GM10266 (cell line): ENCODE measurements around the gene SASH3.
A peak's percentile ranks its signal among the peaks of the same experiment; 100 is the strongest.

Experiments used
- DNase-seq: peaks from one replicate; pipeline ENCODE4 v3.0.0; 2012; ENCODE audit errors: extremely low spot score
- TF ChIP-seq, protein P1 (sequence below): IDR thresholded peaks from 2 replicates; pipeline ENCODE4 v1.5.1; 2012; ENCODE audit warnings: mild to moderate bottlenecking, low read depth; ENCODE audit not compliant: control insufficient read depth, insufficient read depth; ENCODE audit errors: missing control alignments

The SASH3 gene

DNA sequence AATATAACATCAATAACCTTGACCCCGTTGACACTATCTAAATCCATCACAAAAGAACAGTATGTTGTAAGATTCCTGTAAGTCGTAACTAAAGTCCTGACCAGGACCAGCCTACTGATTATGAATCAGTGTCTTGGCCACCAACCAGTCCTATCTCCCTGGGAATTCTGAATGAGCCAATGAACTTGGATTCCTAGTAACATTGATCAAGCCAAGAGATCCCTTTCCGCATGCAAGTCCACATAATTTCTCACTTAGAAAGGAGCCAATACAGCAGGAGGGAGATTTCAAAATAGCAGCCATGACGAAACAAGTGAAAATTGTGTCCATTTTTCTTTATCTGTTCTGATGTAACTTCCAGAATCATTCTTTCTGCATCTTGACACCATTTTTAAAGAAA, 31.4 kb upstream of the SASH3 start:
- TF ChIP-seq, protein P1, sequence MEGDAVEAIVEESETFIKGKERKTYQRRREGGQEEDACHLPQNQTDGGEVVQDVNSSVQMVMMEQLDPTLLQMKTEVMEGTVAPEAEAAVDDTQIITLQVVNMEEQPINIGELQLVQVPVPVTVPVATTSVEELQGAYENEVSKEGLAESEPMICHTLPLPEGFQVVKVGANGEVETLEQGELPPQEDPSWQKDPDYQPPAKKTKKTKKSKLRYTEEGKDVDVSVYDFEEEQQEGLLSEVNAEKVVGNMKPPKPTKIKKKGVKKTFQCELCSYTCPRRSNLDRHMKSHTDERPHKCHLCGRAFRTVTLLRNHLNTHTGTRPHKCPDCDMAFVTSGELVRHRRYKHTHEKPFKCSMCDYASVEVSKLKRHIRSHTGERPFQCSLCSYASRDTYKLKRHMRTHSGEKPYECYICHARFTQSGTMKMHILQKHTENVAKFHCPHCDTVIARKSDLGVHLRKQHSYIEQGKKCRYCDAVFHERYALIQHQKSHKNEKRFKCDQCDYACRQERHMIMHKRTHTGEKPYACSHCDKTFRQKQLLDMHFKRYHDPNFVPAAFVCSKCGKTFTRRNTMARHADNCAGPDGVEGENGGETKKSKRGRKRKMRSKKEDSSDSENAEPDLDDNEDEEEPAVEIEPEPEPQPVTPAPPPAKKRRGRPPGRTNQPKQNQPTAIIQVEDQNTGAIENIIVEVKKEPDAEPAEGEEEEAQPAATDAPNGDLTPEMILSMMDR = no peak
- DNase-seq = no peak

DNA sequence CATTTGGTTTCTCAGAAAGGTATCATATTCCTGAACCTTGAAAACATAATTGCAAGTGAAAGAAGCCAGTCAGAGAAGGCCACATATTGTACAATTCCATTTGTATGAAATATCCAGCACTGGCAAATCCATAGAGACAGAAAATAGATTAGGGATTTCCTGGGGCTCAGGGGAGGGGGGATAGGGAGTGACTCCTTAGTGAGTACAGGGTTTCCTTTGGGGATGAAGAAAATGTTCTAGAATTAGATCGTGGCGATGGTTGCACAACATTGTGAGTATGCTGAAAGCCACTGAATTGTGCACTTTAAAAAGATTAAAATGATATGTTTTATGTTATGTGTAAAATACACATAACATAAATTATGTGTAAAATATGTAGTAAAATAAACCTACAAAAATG, 30.7 kb upstream of the SASH3 start:
- TF ChIP-seq, protein P1 = no peak
- no peak for DNase-seq

DNA sequence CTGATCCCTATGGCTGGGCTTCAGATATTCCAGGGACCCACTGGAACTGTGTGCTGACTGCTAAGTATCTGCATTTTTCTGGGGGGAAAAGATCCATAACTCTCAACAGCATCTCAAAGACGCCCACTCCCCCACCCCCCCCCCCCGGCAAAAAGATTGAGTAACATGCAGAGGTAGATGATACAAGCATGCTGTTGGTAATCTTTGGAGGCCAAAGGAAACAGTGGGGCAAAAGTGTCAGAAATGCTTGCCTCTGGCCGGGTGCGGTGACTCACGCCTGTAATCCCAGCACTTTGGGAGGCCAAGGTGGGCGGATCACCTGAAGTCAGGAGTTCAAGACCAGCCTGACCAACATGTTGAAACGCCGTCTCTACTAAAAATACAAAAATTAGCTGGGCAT, 28.8 kb upstream of the SASH3 start:
- TF ChIP-seq, protein P1 = no peak
- no peak for DNase-seq

DNA sequence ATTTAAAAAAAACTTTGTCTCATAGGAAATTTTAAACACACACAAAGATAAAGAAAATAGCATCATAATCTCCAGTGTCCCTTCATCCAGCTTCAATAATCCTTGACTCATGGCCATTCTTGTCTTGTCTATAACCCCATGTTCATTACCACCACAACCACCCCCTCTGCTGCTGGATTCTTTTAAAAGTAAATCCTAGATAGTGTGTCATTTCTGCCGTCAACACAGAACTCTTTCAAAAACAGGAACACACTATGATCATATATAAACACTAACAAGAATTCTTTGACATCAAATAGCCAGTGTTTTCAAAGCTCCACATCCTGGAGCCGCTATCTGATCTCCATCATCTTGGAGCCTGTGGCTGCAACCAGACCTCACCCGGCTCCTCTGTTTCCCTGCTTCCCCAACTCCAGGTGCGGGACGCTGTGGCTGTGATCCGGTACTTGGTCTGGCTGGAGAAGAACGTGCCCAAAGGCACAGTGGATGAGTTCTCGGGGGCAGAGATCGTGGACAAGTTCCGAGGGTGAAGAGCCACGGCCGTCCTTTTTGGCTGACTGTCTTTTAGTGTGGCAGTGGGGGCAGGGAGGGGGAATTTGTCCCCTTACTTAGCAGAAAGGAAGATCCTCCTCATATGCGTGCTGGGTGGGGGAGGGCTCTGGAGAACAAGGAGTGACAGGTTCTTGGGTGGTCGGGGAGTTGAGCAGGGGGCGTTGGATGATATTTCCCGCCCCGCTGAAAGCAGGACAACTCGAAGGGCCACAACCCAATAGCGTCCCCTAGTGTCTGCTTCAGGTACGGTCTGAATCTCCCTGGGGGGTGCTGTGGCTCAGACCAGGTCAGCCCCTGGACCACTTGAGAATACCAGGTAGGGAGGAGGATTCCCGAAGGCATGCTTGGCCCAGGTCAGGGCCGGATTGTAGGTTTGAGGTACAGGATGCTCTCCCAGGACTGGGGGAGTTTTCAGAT, 25.4 kb upstream of the SASH3 start:
- TF ChIP-seq, protein P1 = peak; percentile 44
- no peak for DNase-seq

DNA sequence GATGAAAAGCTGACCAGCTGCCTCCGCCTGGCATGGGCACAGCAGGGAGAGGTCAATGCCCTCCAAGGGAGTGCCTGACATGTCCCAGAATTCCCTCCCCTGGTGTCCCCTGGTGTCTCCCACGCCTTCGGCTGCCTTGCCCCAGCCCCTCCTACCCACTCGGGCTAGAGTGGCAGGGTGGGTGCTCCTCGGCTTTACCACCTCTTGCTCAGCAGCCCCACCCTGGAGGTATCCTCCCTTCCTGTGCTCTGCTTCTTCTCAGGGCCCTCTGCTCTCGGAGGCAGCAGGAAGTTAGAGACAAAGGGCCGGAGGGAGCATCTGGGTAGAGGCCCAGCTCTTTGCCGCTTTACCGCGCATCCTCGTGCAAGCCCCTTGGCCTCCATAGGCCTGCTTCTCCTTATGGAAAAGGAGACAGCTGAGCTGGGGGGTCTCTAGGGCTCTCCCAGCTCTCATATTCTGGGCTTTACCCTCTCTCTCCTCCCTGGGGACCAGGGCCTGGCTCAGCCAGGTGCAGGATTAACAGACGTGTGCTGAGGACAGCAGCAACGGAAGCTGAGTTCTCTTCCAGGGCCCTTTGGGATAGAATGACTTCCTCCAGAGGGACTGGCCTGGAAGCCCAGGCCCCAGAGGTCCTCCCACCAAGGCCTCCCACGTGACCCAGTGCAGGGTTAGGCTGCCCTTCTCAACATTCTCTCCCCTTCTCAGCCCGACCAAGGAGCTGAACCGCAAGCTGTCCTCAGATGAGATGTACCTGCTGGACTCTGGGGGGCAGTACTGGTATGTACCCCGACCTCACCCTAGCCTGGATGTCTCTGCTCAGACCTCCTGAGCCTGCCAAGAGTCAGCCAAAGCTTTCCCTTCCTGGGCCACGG, 23.7 kb upstream of the SASH3 start:
- TF ChIP-seq, protein P1 = peak; percentile 39
- DNase-seq = peak; percentile 43

DNA sequence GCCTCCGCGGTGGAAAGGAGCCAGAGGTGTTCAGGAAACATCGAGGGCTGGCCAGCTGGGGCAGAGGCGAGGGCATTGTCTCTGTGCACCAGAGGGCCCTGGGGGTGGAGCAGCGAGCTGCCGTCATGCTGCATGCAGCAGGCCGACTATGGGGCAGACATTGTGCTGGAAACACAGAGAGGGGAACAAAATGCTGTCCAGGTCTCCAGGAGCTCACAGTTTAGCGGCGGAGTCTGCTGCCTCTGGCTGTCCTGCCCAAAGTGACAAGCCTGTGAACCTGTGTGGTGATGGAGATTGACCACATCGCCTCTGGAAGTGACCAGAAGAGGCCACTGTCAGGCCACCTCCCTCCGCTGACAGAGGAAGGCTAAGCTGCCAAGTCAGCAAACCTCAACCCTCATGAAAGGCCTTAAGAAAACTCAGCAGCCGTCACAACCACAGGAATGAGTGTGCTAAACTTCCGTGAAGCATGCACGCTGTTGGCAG, 20.1 kb upstream of the SASH3 start:
- TF ChIP-seq, protein P1 = peak; percentile 31
- no peak for DNase-seq
